NCI-H146 treated with DMSO at 0.1 percent for 48 hours (cell line): ENCODE measurements around the gene SYMPK.

Source experiments
- DNase-seq: peaks from one replicate; lab custom pipeline; 2025; ENCODE audit not compliant: unreplicated experiment; lab: John Stamatoyannopoulos, UW

SYMPK gene

DNA sequence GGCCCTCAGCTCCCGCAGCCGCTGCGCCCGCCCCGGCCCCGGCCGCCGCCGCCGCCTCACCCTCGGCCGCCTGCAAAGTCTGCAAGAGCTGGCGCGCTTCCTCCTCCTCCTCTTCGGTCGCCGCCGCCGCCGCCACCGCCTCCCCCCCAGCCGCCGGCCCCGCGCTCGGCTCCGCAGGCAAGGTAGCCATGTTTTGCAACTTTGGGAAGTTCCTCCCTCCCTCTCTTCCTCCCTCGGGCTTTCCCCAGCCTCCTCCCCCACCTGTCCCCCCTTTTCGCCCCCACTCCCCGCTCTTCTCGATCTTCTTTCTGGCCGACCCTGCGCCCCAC lies 94.3 kb downstream of the SYMPK start:
- DNase-seq, result no peak

DNA sequence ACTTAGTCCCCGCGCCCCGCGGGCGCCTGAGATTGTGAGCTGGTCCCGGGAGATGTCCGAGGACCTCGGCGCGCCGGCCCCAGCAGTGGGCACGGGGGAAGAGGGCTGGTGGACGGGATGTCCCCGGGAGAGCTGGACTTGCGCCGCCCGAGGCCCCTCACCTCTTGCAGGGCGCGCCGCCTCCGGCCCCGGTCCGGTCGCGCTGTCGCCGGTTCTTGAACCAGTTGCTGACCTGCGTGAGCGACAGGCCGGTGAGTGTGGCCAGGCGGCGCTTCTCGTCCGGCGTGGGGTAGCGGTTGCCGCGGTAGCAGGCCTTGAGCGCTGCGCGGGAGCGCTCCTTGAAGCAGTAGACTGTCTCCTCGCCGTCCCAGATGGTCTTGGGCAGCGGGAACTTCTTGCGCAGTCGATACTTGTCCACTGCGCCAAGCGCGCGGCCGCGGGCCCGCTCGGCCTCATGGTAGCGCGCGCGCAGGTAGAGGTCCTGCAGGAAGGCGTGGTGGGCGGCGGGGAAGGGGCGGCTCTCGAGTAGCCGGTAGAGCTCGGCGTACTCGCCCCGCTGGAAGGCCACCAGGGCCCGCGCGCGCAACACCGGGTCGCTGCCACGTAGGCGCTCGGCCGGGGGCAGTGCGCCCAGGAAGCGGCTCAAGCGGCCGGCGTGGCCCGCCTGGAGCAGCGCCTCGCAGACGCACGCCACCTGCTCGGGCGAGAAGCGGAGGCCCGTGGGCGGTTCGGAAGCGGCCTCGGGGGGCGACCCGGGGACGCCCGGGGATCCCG lies 94.9 kb downstream of the SYMPK start:
- no peak for DNase-seq

DNA sequence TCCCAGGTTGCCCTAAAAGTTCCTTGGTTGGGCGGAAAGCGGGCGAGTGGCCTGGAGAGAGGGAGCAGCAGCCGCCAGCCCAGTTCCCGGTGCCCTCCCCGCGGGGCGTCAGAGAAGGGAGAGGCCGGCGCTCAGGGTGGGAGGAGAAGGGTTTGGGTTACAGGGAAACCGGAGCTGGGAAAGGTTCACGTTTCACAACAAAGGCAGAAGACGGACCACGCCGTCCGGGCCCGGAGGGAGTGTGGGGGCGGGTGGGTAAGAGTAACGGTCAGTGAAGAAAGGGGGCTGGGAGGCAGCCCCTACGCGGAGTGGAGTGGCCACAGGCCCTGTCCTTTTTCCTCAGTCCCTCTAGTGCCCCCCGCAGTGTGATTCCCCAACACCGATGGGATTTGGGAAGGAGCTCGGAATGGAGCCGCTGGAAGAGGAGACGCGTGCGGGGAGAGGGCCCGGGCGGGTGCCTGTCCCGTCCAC lies 95.5 kb downstream of the SYMPK start:
- no peak for DNase-seq

DNA sequence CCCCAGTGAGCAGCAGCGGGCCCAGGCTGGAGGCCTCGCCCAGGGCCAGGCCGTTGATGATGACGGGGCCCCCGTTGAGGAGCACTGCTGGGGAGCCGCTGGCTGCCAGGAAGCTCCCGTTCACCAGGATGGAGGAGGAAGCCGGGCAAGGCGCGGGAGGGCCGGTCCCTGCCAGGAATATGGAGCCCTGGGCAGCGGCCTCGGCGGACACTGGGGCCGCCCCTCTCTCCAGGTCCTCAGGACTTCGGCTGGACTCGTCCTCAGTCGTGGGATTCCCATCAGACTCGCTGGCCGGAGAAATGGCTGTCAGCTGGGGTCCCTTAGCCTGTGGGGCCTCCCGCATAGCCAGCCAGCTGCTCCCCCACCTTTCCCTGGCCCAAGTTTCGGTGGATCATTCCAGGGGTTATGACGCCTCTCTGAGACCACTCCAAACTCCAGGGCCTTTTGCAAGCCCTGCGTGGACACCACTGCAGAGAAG lies 96.0 kb downstream of the SYMPK start:
- no peak for DNase-seq

DNA sequence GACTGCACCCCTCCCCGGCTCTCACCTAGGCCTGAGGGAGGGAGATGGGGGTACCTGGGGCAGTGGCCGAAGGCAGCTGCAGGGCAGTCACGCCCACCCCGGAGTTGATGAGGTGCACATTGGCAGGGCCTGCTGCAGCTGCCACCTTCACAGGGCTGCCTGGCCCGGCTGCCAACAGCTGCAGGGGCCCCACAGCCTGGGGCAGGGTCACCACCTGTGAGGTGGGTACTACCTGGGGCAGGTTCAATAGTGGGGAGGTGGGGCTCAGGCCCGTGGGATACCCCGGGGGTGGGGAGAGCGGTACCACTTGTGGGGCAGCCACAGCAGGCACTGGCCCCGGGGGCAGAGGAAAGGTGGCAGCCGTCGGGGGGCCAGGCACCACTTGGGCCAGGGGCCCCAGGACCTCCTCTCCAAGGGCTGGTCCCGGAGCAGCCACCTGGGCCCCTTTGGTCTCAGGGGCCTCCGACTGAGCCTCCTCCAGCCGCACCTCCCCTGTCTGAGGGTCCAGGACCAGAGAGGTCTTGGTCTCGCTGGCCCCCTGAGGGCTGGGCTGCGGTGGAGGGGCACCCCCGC lies 96.6 kb downstream of the SYMPK start:
- no peak for DNase-seq

DNA sequence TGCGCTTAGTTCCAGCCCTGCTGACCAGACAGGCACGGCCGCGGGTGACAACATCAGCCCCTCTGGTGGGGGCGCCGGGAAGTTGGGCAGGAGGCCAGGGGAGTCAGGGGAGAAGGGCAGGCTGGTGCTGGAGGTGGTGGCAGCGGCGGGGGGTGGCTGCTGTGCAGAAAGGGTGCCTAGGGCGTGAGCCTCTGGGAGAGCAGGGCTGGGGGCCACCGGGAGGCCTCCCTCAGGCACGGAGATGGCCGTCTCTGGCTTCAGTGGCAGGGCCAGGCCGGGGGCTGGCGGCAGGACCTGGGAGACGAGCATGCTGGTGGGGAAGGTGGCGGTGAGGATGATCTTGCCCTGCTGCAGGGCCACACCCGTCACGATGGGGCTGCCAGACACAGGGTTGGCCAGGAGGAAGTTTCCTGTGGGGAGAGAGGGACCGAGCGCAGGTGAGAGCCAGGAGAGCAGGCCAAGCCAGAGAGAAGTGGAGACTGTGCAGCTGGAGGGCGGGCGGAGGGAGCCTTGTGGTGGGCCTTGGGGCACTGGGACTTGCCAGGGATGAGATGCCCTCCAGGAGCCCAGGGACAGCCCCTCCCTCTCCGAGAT lies 97.1 kb downstream of the SYMPK start:
- DNase-seq, result no peak
